Dedifferentiated amniotic fluid mesenchymal stem cell (primary cell): ENCODE measurements around the gene KCNJ15.
"Not testable (repeated sequence)": the region's sequence is repeated elsewhere in the genome, so short reads cannot be mapped to it uniquely, and the experiment has no call there.

Source experiments
- DNase-seq: peaks from one replicate; pipeline ENCODE4 v3.0.0-alpha.2; 2016; ENCODE audit errors: extremely low spot score

The KCNJ15 gene

GRCh38 chr21:38244885-38245869 is 11.6 kb upstream of the KCNJ15 start:
- no peak for DNase-seq

- DNase-seq = no peak
Measured at GRCh38 chr21:38246511-38246910, 10.3 kb upstream of the KCNJ15 start.

- not testable (repeated sequence) for DNase-seq
Measured at GRCh38 chr21:38247054-38247453, 9.7 kb upstream of the KCNJ15 start.

- DNase-seq = no peak
Measured at GRCh38 chr21:38247738-38248510, 8.9 kb upstream of the KCNJ15 start.

- no peak for DNase-seq
Measured at GRCh38 chr21:38249256-38249655, 7.5 kb upstream of the KCNJ15 start.

- DNase-seq = no peak
Measured at GRCh38 chr21:38249696-38250278, 7.0 kb upstream of the KCNJ15 start.

GRCh38 chr21:38250991-38251418 is 5.8 kb upstream of the KCNJ15 start:
- DNase-seq = no peak

GRCh38 chr21:38254970-38255369 is 1.8 kb upstream of the KCNJ15 start:
- no peak for DNase-seq

GRCh38 chr21:38255571-38256117 is 1.1 kb upstream of the KCNJ15 start:
- DNase-seq = no peak

- DNase-seq = no peak
Measured at GRCh38 chr21:38257667-38258066, 876 bp downstream of the KCNJ15 start.

- DNase-seq = peak; percentile 40
Measured at GRCh38 chr21:38258521-38259485, 2.0 kb downstream of the KCNJ15 start.

GRCh38 chr21:38259665-38260064 is 2.9 kb downstream of the KCNJ15 start:
- DNase-seq = no peak

- DNase-seq = no peak
Measured at GRCh38 chr21:38260426-38260825, 3.6 kb downstream of the KCNJ15 start.

GRCh38 chr21:38261851-38262250 is 5.1 kb downstream of the KCNJ15 start:
- DNase-seq = no peak

GRCh38 chr21:38263493-38263892 is 6.7 kb downstream of the KCNJ15 start:
- DNase-seq = no peak

- no peak for DNase-seq
Measured at GRCh38 chr21:38264571-38264970, 7.8 kb downstream of the KCNJ15 start.

GRCh38 chr21:38265166-38265565 is 8.4 kb downstream of the KCNJ15 start:
- no peak for DNase-seq

- no peak for DNase-seq
Measured at GRCh38 chr21:38266732-38267131, 9.9 kb downstream of the KCNJ15 start.

- no peak for DNase-seq
Measured at GRCh38 chr21:38267136-38267755, 10.5 kb downstream of the KCNJ15 start.
